Measurements from ENCODE around the gene ZNF19. TPM values are rescaled to one million over a fixed set of nuclear protein-coding genes. Genes with fewer than 3 reads are reported as not detected.

Gene ZNF19
- total and polyA plus RNA-seq, 2 of the 8 experiments (the other 6 are each of a cell fraction or from before 2014, with no cell fraction given), result 1.5 to 3.5 TPM

- TF ChIP-seq CBX8 (IDR thresholded peaks at IDR 0.05; ENCODE audit: borderline replicate concordance, low read depth, low read length) (no peak), CHD1 (IDR thresholded peaks at IDR 0.05; ENCODE audit: low read depth, low read length) (no peak)
Observed at GRCh38 chr16:71460236-71460635, 28.9 kb downstream of the ZNF19 start (continued).

All from H1 (cell line).